Measurements from ENCODE around the gene RALGAPA1.
A peak's percentile ranks its signal among the peaks of the same experiment; 100 is the strongest.

RALGAPA1 gene

DNA sequence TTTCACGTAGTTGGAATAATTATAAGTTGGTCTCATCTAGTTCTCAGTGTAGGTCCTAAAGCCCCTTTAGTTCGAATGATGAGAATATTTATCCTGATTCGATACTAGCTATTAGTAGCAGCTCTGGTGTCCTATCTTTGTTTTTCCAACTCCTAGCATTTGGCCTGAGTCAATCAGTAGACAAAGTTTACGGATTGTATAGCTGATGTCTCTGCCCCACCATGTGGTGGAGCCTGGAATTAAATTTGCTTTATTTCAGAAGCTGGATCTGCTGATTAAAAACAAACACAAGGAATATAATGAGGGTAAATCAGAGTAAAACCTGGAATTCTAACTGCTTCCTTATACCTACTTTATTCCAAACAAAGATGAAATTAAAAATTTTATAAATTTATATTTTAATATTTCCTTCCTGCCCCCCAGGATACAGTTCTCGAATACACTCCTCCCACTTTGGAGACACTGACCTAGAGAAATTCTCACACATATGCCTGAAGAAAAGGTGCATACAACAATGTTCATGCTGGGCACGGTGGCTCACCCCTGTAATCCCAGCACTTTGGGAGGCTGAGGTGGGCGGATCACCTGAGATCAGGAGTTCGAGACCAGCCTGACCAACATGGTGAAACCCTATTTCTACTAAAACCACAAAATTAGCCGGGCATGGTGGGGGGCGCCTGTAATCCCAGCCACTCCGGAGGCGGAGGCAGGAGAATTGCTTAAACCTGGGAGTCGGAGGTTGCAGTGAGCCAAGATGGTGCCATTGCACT is 9.4 kb upstream of the RALGAPA1 start:
- TF ChIP-seq, protein P1, sequence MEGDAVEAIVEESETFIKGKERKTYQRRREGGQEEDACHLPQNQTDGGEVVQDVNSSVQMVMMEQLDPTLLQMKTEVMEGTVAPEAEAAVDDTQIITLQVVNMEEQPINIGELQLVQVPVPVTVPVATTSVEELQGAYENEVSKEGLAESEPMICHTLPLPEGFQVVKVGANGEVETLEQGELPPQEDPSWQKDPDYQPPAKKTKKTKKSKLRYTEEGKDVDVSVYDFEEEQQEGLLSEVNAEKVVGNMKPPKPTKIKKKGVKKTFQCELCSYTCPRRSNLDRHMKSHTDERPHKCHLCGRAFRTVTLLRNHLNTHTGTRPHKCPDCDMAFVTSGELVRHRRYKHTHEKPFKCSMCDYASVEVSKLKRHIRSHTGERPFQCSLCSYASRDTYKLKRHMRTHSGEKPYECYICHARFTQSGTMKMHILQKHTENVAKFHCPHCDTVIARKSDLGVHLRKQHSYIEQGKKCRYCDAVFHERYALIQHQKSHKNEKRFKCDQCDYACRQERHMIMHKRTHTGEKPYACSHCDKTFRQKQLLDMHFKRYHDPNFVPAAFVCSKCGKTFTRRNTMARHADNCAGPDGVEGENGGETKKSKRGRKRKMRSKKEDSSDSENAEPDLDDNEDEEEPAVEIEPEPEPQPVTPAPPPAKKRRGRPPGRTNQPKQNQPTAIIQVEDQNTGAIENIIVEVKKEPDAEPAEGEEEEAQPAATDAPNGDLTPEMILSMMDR (IDR thresholded peaks at IDR 0.05): peak; percentile 51 to 52
- H3K4me3 ChIP-seq: no peak overlapping the region
- H3K4me1 ChIP-seq: no peaks in the 10 kb centered on the region
- H3K9me3 ChIP-seq: no peaks in the 10 kb centered on the region
- H3K36me3 ChIP-seq: no peaks in the 10 kb centered on the region
- no peak for DNase-seq
- H3K27ac ChIP-seq: no peak overlapping the region
- H3K27me3 ChIP-seq: no peaks in the 10 kb centered on the region
- intact Hi-C loops (cut with DNase I; ENCODE audit: low total_unique reads): no loop called here

DNA sequence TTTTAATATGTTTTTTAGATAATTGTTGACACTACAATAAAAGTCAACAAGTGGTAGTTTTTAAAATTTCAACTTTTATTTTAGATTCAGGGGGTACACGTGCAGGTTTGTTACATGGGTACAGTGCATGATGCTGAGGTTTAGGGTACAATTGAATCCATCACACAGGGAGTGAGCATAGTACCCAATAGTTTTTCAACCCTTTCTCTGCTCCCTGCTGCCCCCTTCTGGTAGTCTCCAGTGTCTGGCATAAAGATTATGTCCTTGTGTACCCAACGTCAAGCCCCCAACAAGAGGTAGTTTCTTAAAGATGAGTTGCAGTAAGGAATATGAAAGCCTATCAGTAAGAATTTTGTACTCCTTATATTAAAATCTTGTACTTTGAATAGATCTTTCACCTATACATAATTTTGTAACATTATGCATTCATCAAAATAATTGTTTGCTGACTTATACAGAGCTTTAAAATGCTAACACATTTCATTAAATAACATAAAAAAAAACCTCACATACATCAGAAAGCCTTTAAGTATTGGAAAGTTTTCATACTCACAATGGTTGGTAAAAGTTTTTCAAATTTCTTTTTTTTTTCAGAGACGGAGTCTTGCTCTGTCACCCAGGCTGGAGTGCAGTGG is 5.4 kb upstream of the RALGAPA1 start:
- Histone ChIP-seq H3K4me1 (no peaks in the 10 kb centered on the region), H3K4me3 (no peak overlapping the region), H3K9me3 (no peaks in the 10 kb centered on the region), H3K36me3 (no peaks in the 10 kb centered on the region), H3K27me3 (no peaks in the 10 kb centered on the region), H3K27ac (no peak overlapping the region)
- intact Hi-C loops (cut with DNase I; ENCODE audit: low total_unique reads): no loop called here
- DNase-seq: peak in 1 of 2 donors; percentile 60
- TF ChIP-seq, protein P1 (IDR thresholded peaks at IDR 0.05): peak; percentile 38 to 59

DNA sequence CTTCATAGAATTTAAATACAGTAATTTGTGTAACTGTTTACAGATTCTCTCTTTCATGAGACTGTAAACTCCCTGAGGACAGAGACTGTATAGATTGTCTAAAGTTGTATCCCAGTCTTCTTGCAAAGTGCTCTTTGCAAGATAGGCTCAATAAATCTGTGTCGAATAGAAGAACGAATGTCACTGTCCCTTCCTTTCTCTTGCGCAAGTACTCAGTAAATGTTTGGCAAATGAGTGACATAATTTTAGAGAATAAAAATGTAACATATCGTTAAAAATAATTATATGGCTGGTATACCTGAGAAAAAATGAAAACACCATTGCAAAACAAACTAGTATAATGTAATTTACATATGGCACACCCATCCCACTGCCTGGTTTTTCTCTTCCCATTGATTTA is 1.9 kb upstream of the RALGAPA1 start:
- intact Hi-C loops (cut with DNase I; ENCODE audit: low total_unique reads): no loop called here

DNA sequence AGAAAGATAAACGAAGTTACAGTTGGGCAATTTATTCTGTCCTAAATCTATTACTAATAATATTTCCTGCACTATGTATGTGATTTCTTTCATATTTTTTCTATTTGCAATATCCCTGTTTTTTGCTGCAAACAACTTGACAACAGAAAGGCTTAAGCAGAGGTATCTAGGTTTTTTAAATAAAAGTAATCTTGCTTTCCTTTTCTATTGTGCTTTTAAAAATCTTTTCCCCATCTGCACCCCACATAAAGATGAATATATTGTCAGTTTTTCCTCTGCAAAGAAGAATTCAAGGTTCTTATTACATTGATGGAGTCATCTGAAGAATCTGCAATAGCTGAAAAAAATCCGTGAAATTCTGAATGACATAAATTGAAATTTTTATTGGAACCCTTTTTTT is 502 bp upstream of the RALGAPA1 start:
- H3K4me3 ChIP-seq: peak overlapping the region; percentile 73 to 86
- H3K36me3 ChIP-seq: no peaks in the 10 kb centered on the region
- peak overlapping the region; percentile 91 for H3K27ac ChIP-seq
- no peaks in the 10 kb centered on the region for H3K27me3 ChIP-seq
- TF ChIP-seq, protein P1 (IDR thresholded peaks at IDR 0.05): no peak
- peaks cover 0 to 23% (median 4%) of the 10 kb centered on the region in 4 donors for H3K4me1 ChIP-seq
- intact Hi-C loops (cut with DNase I; ENCODE audit: low total_unique reads): no loop called here
- DNase-seq: no peak
- H3K9me3 ChIP-seq: no peaks in the 10 kb centered on the region

More for the DNA sequence above, 1.9 kb upstream of the RALGAPA1 start:
- Histone ChIP-seq H3K27me3 (no peaks in the 10 kb centered on the region), H3K36me3 (no peaks in the 10 kb centered on the region), H3K9me3 (no peaks in the 10 kb centered on the region), H3K27ac (no peak overlapping the region), H3K4me1 (peaks cover 0 to 19% (median 4%) of the 10 kb centered on the region in 4 donors), H3K4me3 (no peak overlapping the region)
- no peak for DNase-seq
- TF ChIP-seq, protein P1 (IDR thresholded peaks at IDR 0.05): no peak

DNA sequence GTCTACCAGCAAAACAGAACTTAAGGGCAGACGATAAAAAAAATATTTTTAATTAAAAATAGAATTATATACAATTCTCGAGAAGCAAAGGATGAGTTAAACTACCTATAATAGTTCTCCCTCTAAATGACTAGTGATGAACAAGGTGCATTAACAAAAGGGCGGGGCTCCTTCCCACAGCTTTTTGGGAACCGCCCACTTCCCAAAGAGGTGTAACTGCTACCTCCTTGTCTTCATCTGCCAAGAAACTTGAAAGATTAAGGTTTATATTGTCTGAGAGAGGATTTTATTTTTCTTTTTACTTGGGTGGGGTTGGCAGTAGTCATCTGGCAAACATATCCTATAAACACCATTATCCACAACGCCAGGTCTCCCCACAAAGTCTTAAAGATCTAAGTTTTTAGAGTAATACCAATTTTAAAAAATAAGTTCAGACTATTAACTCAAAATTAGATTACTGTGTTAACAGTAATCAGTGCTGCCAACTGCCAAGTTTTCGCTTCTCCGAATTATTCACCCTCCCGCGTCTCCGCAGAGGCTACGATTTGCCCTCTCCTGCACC is 938 bp downstream of the RALGAPA1 start:
- Histone ChIP-seq H3K27me3 (no peaks in the 10 kb centered on the region), H3K27ac (peak overlapping the region; percentile 91), H3K4me3 (peak overlapping the region; percentile 73 to 86), H3K4me1 (peaks cover 0 to 35% (median 12%) of the 10 kb centered on the region in 4 donors), H3K9me3 (no peaks in the 10 kb centered on the region), H3K36me3 (no peaks in the 10 kb centered on the region)
- intact Hi-C loops (cut with DNase I; ENCODE audit: low total_unique reads): no loop called here
- DNase-seq: no peak
- TF ChIP-seq, protein P1 (IDR thresholded peaks at IDR 0.05): no peak

Measured in tibial artery (tissue), 4 donors.